Lung (tissue), 12 donors: ENCODE results near the gene SMAD5. TPM values are rescaled to one million over a fixed set of nuclear protein-coding genes. Genes with fewer than 3 reads are reported as not detected.

ENCODE experiments used
- ATAC-seq: fragments of 200-7000 bp; cut with Tn5 transposase; one replicate; pipeline ENCODE4 v1.9.1; 2020; ENCODE audit warnings: moderate number of reproducible peaks; ENCODE audit not compliant: insufficient read depth, low FRiP score
- DNase-seq, 3 donors: peaks; one replicate each; pipeline ENCODE4 v3.0.0-alpha.2; 2013 to 2017
- H3K27ac ChIP-seq, 2 donors: one replicate each; pipeline ENCODE4 v1.5.1; 2013; ENCODE audit warnings: mild to moderate bottlenecking in 2 of 2, moderate library complexity in 2 of 2, control low read depth in 1 of 2, inconsistent platforms in 1 of 2, low read depth in 1 of 2, low read length in 1 of 2
- H3K27me3 ChIP-seq, 3 donors: one replicate each; pipeline ENCODE4 v1.5.1; 2013; ENCODE audit warnings: low read length in 2 of 3; ENCODE audit not compliant: control insufficient read depth in 3 of 3, insufficient read depth in 3 of 3
- H3K36me3 ChIP-seq, 4 donors: one replicate each; pipeline ENCODE4 v1.5.1; 2013; ENCODE audit warnings: low read length in 4 of 4, mild to moderate bottlenecking in 1 of 4, moderate library complexity in 1 of 4; ENCODE audit not compliant: control insufficient read depth in 4 of 4, insufficient read depth in 4 of 4
- H3K4me1 ChIP-seq, 5 donors: one replicate each; pipeline ENCODE4 v1.5.1; 2013; ENCODE audit warnings: low read length in 5 of 5, mild to moderate bottlenecking in 2 of 5, moderate library complexity in 1 of 5; ENCODE audit not compliant: control insufficient read depth in 5 of 5, insufficient read depth in 5 of 5
- H3K4me3 ChIP-seq: one replicate; pipeline ENCODE4 v1.5.1; 2013; ENCODE audit warnings: mild to moderate bottlenecking, control low read depth, moderate library complexity
- H3K9ac ChIP-seq, 2 donors: one replicate each; pipeline ENCODE4 v1.5.1; 2013; ENCODE audit warnings: low read length in 2 of 2, control low read depth in 1 of 2; ENCODE audit not compliant: insufficient read depth in 1 of 2
- H3K9me3 ChIP-seq, 4 donors: one replicate each; pipeline ENCODE4 v1.5.1; 2013; ENCODE audit warnings: low read length in 3 of 4, mild to moderate bottlenecking in 1 of 4, moderate library complexity in 1 of 4; ENCODE audit not compliant: control insufficient read depth in 4 of 4, insufficient read depth in 3 of 4
- CTCF ChIP-seq: IDR thresholded peaks from 2 replicates; pipeline ENCODE4 v1.5.1; 2012; ENCODE audit warnings: mild to moderate bottlenecking; ENCODE audit errors: control extremely low read depth, extremely low read depth
- WGBS, 2 donors: extraction: QIAGEN DNeasy Blood & Tissue Kit; methylation state at CpG; one replicate each; pipeline ENCODE4 v1.1.7; 2013; 5-methylcytosine and 5-hydroxymethylcytosine counted together
- polyA plus RNA-seq, 2 donors: library from polyadenylated mRNA; stranded (reverse); fragments of 200-250 nt; gene quantifications; one replicate each; pipeline ENCODE4 v1.2.1, GENCODE V29; 2013
- total RNA-seq, 2 donors: library from RNA; depleted of rRNA in 1 of 2; stranded (reverse); fragments of >200 nt in 1 of 2; gene quantifications; one replicate each; pipeline ENCODE4 v1.2.1, GENCODE V29; 2014 to 2021
- donor health status: control.
- donor health status: control.
- donor health status: Bipolar disorder and iron deficiency.
- donor health status: healthy.
- donor health status: DM: yes; HTN: yes; CAD: no.

Gene SMAD5
- total and polyA plus RNA-seq, 4 donors: 8.8 to 67.0 (median 26.6) TPM

- no peak overlapping the region for H3K27ac ChIP-seq
- no peak for TF ChIP-seq CTCF
- ATAC-seq (no peak), DNase-seq (no peak)
- no peaks in the 10 kb centered on the region for H3K27me3 ChIP-seq
- H3K4me3 ChIP-seq: no peak overlapping the region
- H3K36me3 ChIP-seq: no peaks in the 10 kb centered on the region
- H3K9me3 ChIP-seq: no peaks in the 10 kb centered on the region
- no peak overlapping the region for H3K9ac ChIP-seq
- WGBS, 2 donors: 79 to 80% methylated on average over 3 of the region's 3 CpGs
- H3K4me1 ChIP-seq: no peaks in the 10 kb centered on the region
These were observed 38.3 kb upstream of the SMAD5 start for GRCh38 chr5:136094189-136094912.

GRCh38 chr5:136094913-136095641, 37.6 kb upstream of the SMAD5 start:
- Histone ChIP-seq H3K9ac (no peak overlapping the region), H3K4me1 (no peaks in the 10 kb centered on the region), H3K4me3 (no peak overlapping the region), H3K36me3 (no peaks in the 10 kb centered on the region), H3K9me3 (no peaks in the 10 kb centered on the region), H3K27ac (no peak overlapping the region), H3K27me3 (no peaks in the 10 kb centered on the region)
- DNase-seq: no peak
- TF ChIP-seq CTCF: no peak
- 71 to 81% methylated on average over 8 of the region's 8 CpGs for WGBS, 2 donors
- no peak for ATAC-seq

- WGBS, 2 donors: 43 to 46% methylated on average over 4 of the region's 4 CpGs
- no peak overlapping the region for H3K4me3 ChIP-seq
- ATAC-seq (no peak), DNase-seq (peak in 1 of 3 donors; percentile 53)
- H3K9me3 ChIP-seq: no peaks in the 10 kb centered on the region
- H3K27me3 ChIP-seq: no peaks in the 10 kb centered on the region
- H3K9ac ChIP-seq: no peak overlapping the region
- TF ChIP-seq CTCF: no peak
- H3K4me1 ChIP-seq: peaks cover 0 to 3% (median 0%) of the 10 kb centered on the region in 5 donors
- H3K27ac ChIP-seq: no peak overlapping the region
- no peaks in the 10 kb centered on the region for H3K36me3 ChIP-seq
These were observed 34.5 kb upstream of the SMAD5 start for GRCh38 chr5:136098176-136098575.
